ENCODE measurements around the gene SPACA6. TPM values are rescaled to one million over a fixed set of nuclear protein-coding genes. Genes with fewer than 3 reads are reported as not detected.

The SPACA6 gene
- total and polyA plus RNA-seq, 9 of the 15 experiments (the other 6 are each of a cell fraction or from before 2014, with no cell fraction given): 1.3 to 17.3 (median 6.2) TPM

DNA sequence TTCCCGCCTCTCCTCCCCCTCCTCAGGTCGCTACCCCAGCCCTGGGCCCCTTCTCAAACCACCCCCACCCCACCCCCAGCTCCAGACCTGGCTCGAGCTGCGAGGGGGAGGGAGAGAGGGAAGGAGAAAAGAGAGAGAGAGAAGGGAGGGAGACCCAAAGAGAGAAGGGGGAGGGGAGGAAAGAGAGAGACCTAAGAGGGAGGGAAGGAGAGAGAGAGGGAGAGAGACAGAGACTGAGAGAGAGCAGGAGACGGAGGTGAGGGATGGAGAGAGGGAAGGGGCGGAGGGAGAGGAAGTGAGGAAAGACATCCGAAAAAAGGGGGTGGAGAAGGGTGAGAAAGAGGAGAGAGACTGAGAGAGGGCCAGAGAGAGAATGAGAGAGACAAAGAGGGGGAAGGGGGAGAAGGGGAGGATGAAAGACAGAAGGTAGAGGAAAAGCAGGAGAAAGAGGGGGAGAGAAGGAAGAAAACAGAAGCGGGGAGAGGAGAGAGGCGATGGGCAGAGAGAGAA is 2.0 kb upstream of the SPACA6 start (continued):
- TF ChIP-seq, protein P1, sequence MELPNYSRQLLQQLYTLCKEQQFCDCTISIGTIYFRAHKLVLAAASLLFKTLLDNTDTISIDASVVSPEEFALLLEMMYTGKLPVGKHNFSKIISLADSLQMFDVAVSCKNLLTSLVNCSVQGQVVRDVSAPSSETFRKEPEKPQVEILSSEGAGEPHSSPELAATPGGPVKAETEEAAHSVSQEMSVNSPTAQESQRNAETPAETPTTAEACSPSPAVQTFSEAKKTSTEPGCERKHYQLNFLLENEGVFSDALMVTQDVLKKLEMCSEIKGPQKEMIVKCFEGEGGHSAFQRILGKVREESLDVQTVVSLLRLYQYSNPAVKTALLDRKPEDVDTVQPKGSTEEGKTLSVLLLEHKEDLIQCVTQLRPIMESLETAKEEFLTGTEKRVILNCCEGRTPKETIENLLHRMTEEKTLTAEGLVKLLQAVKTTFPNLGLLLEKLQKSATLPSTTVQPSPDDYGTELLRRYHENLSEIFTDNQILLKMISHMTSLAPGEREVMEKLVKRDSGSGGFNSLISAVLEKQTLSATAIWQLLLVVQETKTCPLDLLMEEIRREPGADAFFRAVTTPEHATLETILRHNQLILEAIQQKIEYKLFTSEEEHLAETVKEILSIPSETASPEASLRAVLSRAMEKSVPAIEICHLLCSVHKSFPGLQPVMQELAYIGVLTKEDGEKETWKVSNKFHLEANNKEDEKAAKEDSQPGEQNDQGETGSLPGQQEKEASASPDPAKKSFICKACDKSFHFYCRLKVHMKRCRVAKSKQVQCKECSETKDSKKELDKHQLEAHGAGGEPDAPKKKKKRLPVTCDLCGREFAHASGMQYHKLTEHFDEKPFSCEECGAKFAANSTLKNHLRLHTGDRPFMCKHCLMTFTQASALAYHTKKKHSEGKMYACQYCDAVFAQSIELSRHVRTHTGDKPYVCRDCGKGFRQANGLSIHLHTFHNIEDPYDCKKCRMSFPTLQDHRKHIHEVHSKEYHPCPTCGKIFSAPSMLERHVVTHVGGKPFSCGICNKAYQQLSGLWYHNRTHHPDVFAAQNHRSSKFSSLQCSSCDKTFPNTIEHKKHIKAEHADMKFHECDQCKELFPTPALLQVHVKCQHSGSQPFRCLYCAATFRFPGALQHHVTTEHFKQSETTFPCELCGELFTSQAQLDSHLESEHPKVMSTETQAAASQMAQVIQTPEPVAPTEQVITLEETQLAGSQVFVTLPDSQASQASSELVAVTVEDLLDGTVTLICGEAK (IDR thresholded peaks at IDR 0.05): peak; percentile 70; the same call in 1 of the 2 replicates
- TF ChIP-seq, protein P1 (CRISPR knock-in tag; IDR thresholded peaks at IDR 0.05): no peak
- TF ChIP-seq, protein P2, sequence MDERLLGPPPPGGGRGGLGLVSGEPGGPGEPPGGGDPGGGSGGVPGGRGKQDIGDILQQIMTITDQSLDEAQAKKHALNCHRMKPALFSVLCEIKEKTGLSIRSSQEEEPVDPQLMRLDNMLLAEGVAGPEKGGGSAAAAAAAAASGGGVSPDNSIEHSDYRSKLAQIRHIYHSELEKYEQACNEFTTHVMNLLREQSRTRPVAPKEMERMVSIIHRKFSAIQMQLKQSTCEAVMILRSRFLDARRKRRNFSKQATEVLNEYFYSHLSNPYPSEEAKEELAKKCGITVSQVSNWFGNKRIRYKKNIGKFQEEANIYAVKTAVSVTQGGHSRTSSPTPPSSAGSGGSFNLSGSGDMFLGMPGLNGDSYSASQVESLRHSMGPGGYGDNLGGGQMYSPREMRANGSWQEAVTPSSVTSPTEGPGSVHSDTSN (CRISPR knock-in tag; IDR thresholded peaks at IDR 0.05; ENCODE audit: low read depth): no peak
- TF ChIP-seq, protein P2 (tag; conservative IDR thresholded peaks at IDR 0.05; ENCODE audit: low read depth): peak; percentile 27; the same call in 1 of the 2 replicates
- TF ChIP-seq CREB3L1 (IDR thresholded peaks at IDR 0.05; ENCODE audit: borderline replicate concordance, low read depth) (no peak), ATF2 (CRISPR knock-in tag; IDR thresholded peaks at IDR 0.05) (no peak), ZNF12 (CRISPR knock-in tag; IDR thresholded peaks at IDR 0.05) (no peak), NFATC3 (IDR thresholded peaks at IDR 0.05) (0 out of 2 replicates have a peak, but pooled peaks have one; percentile 45), HNRNPK (IDR thresholded peaks at IDR 0.05; ENCODE audit: low read depth, low read length, poor library complexity, severe bottlenecking) (no peak)
- TF ChIP-seq, protein P3, sequence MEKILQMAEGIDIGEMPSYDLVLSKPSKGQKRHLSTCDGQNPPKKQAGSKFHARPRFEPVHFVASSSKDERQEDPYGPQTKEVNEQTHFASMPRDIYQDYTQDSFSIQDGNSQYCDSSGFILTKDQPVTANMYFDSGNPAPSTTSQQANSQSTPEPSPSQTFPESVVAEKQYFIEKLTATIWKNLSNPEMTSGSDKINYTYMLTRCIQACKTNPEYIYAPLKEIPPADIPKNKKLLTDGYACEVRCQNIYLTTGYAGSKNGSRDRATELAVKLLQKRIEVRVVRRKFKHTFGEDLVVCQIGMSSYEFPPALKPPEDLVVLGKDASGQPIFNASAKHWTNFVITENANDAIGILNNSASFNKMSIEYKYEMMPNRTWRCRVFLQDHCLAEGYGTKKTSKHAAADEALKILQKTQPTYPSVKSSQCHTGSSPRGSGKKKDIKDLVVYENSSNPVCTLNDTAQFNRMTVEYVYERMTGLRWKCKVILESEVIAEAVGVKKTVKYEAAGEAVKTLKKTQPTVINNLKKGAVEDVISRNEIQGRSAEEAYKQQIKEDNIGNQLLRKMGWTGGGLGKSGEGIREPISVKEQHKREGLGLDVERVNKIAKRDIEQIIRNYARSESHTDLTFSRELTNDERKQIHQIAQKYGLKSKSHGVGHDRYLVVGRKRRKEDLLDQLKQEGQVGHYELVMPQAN (IDR thresholded peaks at IDR 0.05; ENCODE audit: borderline replicate concordance): peak; percentile 82
